ENCODE data around the gene VTA1. TPM values are rescaled to one million over a fixed set of nuclear protein-coding genes. Genes with fewer than 3 reads are reported as not detected.

VTA1 gene
- total and polyA plus RNA-seq, 2 of the 8 experiments (the other 6 are each of a cell fraction or from before 2014, with no cell fraction given), result 63.6 to 67.0 TPM

DNA sequence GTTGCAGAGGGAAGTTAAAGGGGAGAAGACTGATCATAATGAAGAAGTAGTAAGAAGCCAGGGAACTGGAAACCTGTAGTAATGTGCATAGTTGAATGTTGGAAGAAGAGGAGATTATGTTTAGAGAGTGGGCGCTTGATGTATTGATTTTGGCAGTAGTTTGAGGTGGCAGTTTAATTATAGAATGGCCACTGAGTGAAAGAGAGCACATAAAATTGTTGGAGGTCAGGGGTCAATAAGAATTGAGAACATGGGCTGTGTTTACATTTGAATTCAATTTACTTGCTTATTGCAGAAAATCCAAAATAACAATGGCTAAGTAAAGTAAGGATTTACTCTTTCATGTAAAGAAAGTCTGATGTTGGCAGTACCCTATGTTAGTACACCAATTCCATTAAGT is 15.7 kb downstream of the VTA1 start:
- Histone ChIP-seq H2BK15ac (ENCODE audit: low read length) (no peak overlapping the region), H3K9ac (replicated peaks in 1 of 4; ENCODE audit: extremely low read depth in 1 of 4, low read depth in 3 of 4, low read length in 3 of 4) (no peak overlapping the region), H3K4ac (replicated peaks; ENCODE audit: insufficient read length, low read depth, low read length) (no peak overlapping the region), H3K23ac (ENCODE audit: insufficient read length) (no peak overlapping the region), H3K23me2 (ENCODE audit: low read depth, low read length) (no peaks in the 10 kb centered on the region), H3K36me3 (ENCODE audit: control insufficient read depth in 2 of 4, insufficient read depth in 4 of 4, low read length in 3 of 4) (peaks cover 0 to 9% (median 4%) of the 10 kb centered on the region in 4 experiments; a peak in 6 of 8 replicates), H2AFZ (ENCODE audit: low read length) (no peak overlapping the region), H3K56ac (replicated peaks; ENCODE audit: insufficient read length, low read depth, low read length) (no peak overlapping the region), H4K91ac (replicated peaks; ENCODE audit: insufficient read length, low read length) (no peak overlapping the region), H2BK5ac (ENCODE audit: low read depth, low read length) (no peak overlapping the region), H4K20me1 (replicated peaks in 1 of 2; ENCODE audit: control insufficient read depth in 1 of 2, insufficient read depth in 2 of 2, low read length in 2 of 2) (peaks cover 2 to 10% of the 10 kb centered on the region in 2 experiments), H3K9me3 (ENCODE audit: insufficient read depth in 2 of 2, low read depth in 1 of 2, low read length in 1 of 2) (no peaks in the 10 kb centered on the region), H3K79me2 (ENCODE audit: control insufficient read depth in 1 of 2, insufficient read depth in 2 of 2, low read length in 2 of 2) (peaks cover 0 to 74% of the 10 kb centered on the region in 2 experiments; a peak in 3 of 4 replicates), H3K14ac (ENCODE audit: insufficient read length) (no peak overlapping the region), H2AK5ac (ENCODE audit: low read depth, low read length) (no peak overlapping the region), H3K27me3 (replicated peaks in 1 of 4; ENCODE audit: control insufficient read depth in 3 of 4, extremely low read depth in 1 of 4, insufficient read depth in 3 of 4, low read length in 3 of 4) (no peaks in the 10 kb centered on the region), H3K4me1 (replicated peaks in 1 of 4; ENCODE audit: control insufficient read depth in 3 of 4, insufficient read depth in 4 of 4, low read length in 3 of 4) (no peaks in the 10 kb centered on the region), H2BK120ac (replicated peaks; ENCODE audit: low read depth, low read length) (no peak overlapping the region), H3K18ac (ENCODE audit: extremely low read depth, low read length) (no peak overlapping the region), H4K8ac (ENCODE audit: extremely low read depth, insufficient read depth, low read length) (no peak overlapping the region), H3K4me3 (ENCODE audit: extremely low read depth in 1 of 4, insufficient read depth in 2 of 4, low read depth in 3 of 4, low read length in 4 of 4) (no peak overlapping the region), H4K5ac (ENCODE audit: insufficient read length, low read depth, low read length) (no peak overlapping the region), H3K79me1 (ENCODE audit: low read depth, low read length) (peaks cover 3% of the 10 kb centered on the region; the same call in 1 of the 2 replicates), H3K27ac (ENCODE audit: low read depth, low read length) (no peak overlapping the region), H2BK20ac (ENCODE audit: low read length) (no peak overlapping the region), H2BK12ac (ENCODE audit: low read depth, low read length) (no peak overlapping the region), H3K4me2 (ENCODE audit: insufficient read depth in 1 of 2, low read depth in 2 of 2, low read length in 2 of 2) (no peak overlapping the region)
- TF ChIP-seq BCL11A (IDR thresholded peaks at IDR 0.05; ENCODE audit: low read depth in 2 of 2, low read length in 2 of 2) (no peak), CREB1 (IDR thresholded peaks at IDR 0.05) (no peak), RXRA (IDR thresholded peaks at IDR 0.05; ENCODE audit: insufficient read depth, low read depth, low read length) (no peak), ASH2L (IDR thresholded peaks at IDR 0.05; ENCODE audit: low read length) (no peak), TBP (IDR thresholded peaks at IDR 0.05; ENCODE audit: low read depth, low read length) (no peak), POU5F1 (IDR thresholded peaks at IDR 0.05; ENCODE audit: low read depth, low read length) (no peak), TAF7 (optimal IDR thresholded peaks at IDR 0.05; ENCODE audit: borderline replicate concordance, low read depth, low read length) (no peak), RFX5 (IDR thresholded peaks at IDR 0.05; ENCODE audit: borderline replicate concordance, low read depth, low read length) (no peak), FOSL1 (IDR thresholded peaks at IDR 0.05; ENCODE audit: insufficient read depth, low read depth, low read length) (no peak), TEAD4 (IDR thresholded peaks at IDR 0.05; ENCODE audit: low read depth, low read length) (no peak)
- TF ChIP-seq, protein P1, sequence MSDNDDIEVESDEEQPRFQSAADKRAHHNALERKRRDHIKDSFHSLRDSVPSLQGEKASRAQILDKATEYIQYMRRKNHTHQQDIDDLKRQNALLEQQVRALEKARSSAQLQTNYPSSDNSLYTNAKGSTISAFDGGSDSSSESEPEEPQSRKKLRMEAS (IDR thresholded peaks at IDR 0.05), result no peak
- TF ChIP-seq, protein P2, sequence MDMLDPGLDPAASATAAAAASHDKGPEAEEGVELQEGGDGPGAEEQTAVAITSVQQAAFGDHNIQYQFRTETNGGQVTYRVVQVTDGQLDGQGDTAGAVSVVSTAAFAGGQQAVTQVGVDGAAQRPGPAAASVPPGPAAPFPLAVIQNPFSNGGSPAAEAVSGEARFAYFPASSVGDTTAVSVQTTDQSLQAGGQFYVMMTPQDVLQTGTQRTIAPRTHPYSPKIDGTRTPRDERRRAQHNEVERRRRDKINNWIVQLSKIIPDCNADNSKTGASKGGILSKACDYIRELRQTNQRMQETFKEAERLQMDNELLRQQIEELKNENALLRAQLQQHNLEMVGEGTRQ (IDR thresholded peaks at IDR 0.05; ENCODE audit: low read length), result no peak
- ChIA-PET CTCF (ENCODE audit: partially characterized antibody) (no interaction called here), POLR2A (ENCODE audit: partially characterized antibody) (interaction anchor here (0.6 to 1.1 kb wide), 2 partner anchors 15 to 184 kb away, joined by 3 read pairs; no protein-coding TSS in a partner anchor)
- WGBS, 2 experiments (ENCODE audit: extremely low coverage in 1 of 2, insufficient coverage in 1 of 2, insufficient read length in 1 of 2, insufficient replicate concordance in 2 of 2, low coverage in 1 of 2, low lambda C conversion rate in 2 of 2, missing lambda C conversion rate in 1 of 2), result 91 to 100% methylated on average over 1 of the region's 1 CpG
- DNase-seq (ENCODE audit: low read depth in 1 of 2, low spot score in 2 of 2) (no peak), FAIRE-seq (no peak)

All from H1 (cell line).